ENCODE data around the gene SERPINB4.

- TF ChIP-seq ZBTB46 (CRISPR knock-in tag; IDR thresholded peaks at IDR 0.05; ENCODE audit: borderline replicate concordance) (no peak), CENPX (CRISPR knock-in tag; IDR thresholded peaks at IDR 0.05) (no peak), SNAPC2 (CRISPR knock-in tag; IDR thresholded peaks at IDR 0.05) (no peak), POLR2A (IDR thresholded peaks at IDR 0.05; ENCODE audit: insufficient read depth in 1 of 2, low read depth in 2 of 2, low read length in 2 of 2) (no peak), SMC3 (IDR thresholded peaks at IDR 0.05; ENCODE audit: low read length) (no peak), RBAK (CRISPR knock-in tag; IDR thresholded peaks at IDR 0.05) (no peak), POLR2AphosphoS5 (IDR thresholded peaks at IDR 0.05; ENCODE audit: low read depth, low read length) (no peak), CTCF (CRISPR knock-in tag; IDR thresholded peaks at IDR 0.05) (no peak), ZFP91 (CRISPR knock-in tag; IDR thresholded peaks at IDR 0.05; ENCODE audit: borderline replicate concordance) (no peak), MYC (CRISPR knock-in tag; IDR thresholded peaks at IDR 0.05; ENCODE audit: borderline replicate concordance) (no peak)
These were observed 6.4 kb downstream of the SERPINB4 start for GRCh38 chr18:63637703-63638102.

Data from HepG2 (cell line).